ENCODE results near the gene ANKRD23.

Gene ANKRD23

GRCh38 chr2:96815326-96816126, 28.3 kb downstream of the ANKRD23 start:
- TF ChIP-seq, protein P1, sequence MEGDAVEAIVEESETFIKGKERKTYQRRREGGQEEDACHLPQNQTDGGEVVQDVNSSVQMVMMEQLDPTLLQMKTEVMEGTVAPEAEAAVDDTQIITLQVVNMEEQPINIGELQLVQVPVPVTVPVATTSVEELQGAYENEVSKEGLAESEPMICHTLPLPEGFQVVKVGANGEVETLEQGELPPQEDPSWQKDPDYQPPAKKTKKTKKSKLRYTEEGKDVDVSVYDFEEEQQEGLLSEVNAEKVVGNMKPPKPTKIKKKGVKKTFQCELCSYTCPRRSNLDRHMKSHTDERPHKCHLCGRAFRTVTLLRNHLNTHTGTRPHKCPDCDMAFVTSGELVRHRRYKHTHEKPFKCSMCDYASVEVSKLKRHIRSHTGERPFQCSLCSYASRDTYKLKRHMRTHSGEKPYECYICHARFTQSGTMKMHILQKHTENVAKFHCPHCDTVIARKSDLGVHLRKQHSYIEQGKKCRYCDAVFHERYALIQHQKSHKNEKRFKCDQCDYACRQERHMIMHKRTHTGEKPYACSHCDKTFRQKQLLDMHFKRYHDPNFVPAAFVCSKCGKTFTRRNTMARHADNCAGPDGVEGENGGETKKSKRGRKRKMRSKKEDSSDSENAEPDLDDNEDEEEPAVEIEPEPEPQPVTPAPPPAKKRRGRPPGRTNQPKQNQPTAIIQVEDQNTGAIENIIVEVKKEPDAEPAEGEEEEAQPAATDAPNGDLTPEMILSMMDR (IDR thresholded peaks at IDR 0.05; ENCODE audit: low read depth, low read length, missing control alignments), result no peak
- H3K4me3 ChIP-seq (ENCODE audit: low read depth, low read length), result peak overlapping the region; percentile 74
- DNase-seq (ENCODE audit: low read depth), result no peak

DNA sequence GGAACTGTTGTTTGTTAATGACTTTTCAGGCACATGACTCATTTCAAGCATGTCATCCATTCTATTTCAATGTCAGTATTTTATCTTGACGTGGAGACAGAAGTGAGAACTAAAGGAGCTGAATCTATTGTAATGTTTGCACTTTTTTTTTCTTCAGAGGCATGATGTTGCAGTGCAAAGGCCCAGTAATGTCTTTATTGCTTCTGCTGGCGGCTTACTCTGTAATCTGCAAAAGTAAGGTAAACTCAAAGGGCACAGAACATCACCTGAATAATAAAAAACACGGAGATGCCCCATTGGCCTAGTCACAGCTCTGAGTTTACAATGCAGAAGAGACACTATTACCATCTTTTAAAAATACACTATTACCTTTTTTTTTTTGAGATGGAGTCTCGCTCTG, 30.2 kb downstream of the ANKRD23 start:
- TF ChIP-seq, protein P1 (IDR thresholded peaks at IDR 0.05; ENCODE audit: low read depth, low read length, missing control alignments), result no peak
- DNase-seq (ENCODE audit: low read depth), result no peak
- no peak overlapping the region for H3K4me3 ChIP-seq (ENCODE audit: low read depth, low read length)

- H3K4me3 ChIP-seq (ENCODE audit: low read depth, low read length), result no peak overlapping the region
- no peak for DNase-seq (ENCODE audit: low read depth)
- TF ChIP-seq, protein P1 (IDR thresholded peaks at IDR 0.05; ENCODE audit: low read depth, low read length, missing control alignments), result no peak
Observed at GRCh38 chr2:96811917-96812316, 31.9 kb downstream of the ANKRD23 start.

- TF ChIP-seq, protein P1 (IDR thresholded peaks at IDR 0.05; ENCODE audit: low read depth, low read length, missing control alignments), result no peak
- DNase-seq (ENCODE audit: low read depth), result no peak
- H3K4me3 ChIP-seq (ENCODE audit: low read depth, low read length), result no peak overlapping the region
Observed at GRCh38 chr2:96810783-96811192, 33.0 kb downstream of the ANKRD23 start.

GRCh38 chr2:96809951-96810782, 33.7 kb downstream of the ANKRD23 start:
- TF ChIP-seq, protein P1 (IDR thresholded peaks at IDR 0.05; ENCODE audit: low read depth, low read length, missing control alignments), result no peak
- DNase-seq (ENCODE audit: low read depth), result no peak
- H3K4me3 ChIP-seq (ENCODE audit: low read depth, low read length), result no peak overlapping the region

DNA sequence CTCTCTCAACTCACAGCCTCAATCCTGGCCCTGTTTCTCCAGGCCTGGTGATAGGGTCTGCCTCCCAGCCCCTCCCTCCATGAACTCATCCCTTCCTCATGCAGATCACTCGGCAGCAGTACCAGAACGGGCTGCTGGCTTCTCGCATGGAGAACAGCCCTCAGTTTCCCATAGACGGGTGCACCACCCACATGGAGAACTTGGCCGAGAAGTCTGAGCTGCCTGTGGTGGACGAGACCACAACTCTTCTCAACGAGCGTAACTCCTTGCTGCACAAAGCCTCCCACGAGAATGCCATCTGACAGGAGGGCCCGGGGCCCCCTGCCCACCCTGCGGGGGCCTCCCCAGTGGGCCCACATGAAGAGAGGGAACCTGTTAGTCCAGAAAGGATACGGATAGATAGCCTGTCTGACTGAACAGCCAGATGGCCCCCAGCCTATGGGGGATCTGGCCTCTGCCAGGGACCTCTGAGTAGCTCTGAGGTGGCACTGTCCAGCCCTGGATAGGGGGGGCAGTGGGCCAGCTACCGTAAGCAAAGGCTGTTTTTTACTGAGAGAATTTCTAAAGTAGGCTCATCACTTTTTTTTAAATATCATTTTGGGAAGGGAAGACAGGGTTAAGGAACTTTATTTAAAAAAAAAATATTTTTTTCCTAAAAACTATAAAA, 34.5 kb downstream of the ANKRD23 start:
- H3K4me3 ChIP-seq (ENCODE audit: low read depth, low read length), result no peak overlapping the region
- DNase-seq (ENCODE audit: low read depth), result no peak
- TF ChIP-seq, protein P1 (IDR thresholded peaks at IDR 0.05; ENCODE audit: low read depth, low read length, missing control alignments), result no peak
